ENCODE results near the gene NCAM1.

NCAM1 gene

DNA sequence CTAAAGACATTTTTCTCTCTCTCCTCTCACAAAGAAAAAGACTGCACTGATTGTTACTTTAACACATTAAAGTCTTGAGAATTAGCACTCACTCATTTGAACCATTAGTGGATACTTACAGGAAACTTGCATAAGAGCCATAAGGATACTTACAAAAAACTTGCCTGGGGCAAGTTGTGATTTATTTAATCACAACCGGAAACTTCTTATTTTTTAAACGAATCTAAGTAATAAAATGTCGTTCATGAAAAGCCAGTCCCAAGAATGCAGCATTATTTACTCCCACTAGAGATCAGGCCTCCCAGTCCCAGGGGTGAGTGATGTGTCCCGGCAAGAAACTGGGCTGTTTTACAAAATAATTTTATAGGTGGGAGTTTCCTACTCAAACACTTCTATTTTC is 293.9 kb downstream of the NCAM1 start:
- DNase-seq (ENCODE audit: low read depth): no peak
- no peak overlapping the region for H3K4me3 ChIP-seq (ENCODE audit: low read length)
- TF ChIP-seq, protein P1, sequence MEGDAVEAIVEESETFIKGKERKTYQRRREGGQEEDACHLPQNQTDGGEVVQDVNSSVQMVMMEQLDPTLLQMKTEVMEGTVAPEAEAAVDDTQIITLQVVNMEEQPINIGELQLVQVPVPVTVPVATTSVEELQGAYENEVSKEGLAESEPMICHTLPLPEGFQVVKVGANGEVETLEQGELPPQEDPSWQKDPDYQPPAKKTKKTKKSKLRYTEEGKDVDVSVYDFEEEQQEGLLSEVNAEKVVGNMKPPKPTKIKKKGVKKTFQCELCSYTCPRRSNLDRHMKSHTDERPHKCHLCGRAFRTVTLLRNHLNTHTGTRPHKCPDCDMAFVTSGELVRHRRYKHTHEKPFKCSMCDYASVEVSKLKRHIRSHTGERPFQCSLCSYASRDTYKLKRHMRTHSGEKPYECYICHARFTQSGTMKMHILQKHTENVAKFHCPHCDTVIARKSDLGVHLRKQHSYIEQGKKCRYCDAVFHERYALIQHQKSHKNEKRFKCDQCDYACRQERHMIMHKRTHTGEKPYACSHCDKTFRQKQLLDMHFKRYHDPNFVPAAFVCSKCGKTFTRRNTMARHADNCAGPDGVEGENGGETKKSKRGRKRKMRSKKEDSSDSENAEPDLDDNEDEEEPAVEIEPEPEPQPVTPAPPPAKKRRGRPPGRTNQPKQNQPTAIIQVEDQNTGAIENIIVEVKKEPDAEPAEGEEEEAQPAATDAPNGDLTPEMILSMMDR (conservative IDR thresholded peaks at IDR 0.05; ENCODE audit: low read length): no peak

DNA sequence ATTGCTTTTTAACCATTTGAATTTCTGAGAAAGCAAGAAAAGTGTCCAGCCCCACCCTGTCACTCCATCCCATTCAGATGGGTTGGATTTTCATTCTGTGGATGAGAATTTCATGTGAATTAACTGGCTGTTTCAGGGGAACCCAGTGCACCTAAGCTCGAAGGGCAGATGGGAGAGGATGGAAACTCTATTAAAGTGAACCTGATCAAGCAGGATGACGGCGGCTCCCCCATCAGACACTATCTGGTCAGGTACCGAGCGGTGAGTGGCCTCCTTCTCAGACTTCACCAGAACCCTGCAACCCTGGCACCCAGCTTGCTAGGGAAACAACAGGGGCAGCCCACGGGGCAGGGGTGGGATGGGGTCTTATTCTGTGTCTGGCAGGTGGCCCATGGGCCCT is 294.5 kb downstream of the NCAM1 start:
- TF ChIP-seq, protein P1 (conservative IDR thresholded peaks at IDR 0.05; ENCODE audit: low read length): no peak
- no peak for DNase-seq (ENCODE audit: low read depth)
- H3K4me3 ChIP-seq (ENCODE audit: low read length): no peak overlapping the region

DNA sequence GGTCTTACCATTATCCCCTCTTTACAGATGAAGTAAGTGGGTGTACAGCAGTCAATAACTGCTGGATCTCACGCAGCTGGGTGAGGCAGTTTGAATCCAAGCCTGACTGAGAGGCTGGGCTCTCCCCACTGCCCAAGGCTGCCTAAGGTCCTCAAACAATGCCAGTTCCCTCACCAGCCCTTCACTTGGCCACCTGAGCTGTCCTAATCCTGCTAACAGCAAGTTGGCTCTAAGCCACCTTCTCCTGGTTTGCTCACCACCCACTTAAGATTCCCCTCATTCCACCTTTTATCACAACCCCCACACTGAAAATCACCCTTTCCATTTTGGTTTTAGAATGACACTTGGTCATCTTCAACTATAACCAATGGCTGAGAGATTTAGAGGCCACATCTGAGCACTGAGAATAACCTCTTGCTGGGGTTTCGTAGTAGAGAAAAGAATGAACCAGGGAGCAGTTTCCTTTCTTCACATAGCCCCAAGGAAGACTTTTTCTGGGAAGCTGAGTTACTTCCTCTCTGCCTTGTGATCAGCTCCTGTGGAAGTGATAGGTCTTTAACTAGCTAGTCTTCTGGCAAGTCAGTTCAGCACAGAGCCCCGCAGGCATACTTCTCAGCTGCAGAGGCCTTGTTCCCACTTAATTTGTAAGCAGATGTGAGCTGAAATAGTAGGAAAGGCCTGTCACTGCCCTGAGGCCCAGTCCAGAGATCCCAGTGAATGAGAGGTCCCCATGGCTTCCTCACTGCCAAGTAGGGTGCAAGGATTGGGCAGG is 295.4 kb downstream of the NCAM1 start:
- DNase-seq (ENCODE audit: low read depth): no peak
- TF ChIP-seq, protein P1 (conservative IDR thresholded peaks at IDR 0.05; ENCODE audit: low read length): no peak
- no peak overlapping the region for H3K4me3 ChIP-seq (ENCODE audit: low read length)

DNA sequence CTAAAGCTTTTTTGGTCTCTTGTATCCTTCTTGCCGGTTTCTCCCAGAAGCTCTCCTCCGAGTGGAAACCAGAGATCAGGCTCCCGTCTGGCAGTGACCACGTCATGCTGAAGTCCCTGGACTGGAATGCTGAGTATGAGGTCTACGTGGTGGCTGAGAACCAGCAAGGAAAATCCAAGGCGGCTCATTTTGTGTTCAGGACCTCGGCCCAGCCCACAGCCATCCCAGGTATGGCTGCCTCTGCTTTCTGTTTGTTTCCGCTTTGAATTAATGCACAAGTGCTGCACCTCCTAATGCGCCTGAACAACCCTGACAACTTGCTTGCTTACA is 298.8 kb downstream of the NCAM1 start:
- DNase-seq (ENCODE audit: low read depth): no peak
- H3K4me3 ChIP-seq (ENCODE audit: low read length): no peak overlapping the region
- TF ChIP-seq, protein P1 (conservative IDR thresholded peaks at IDR 0.05; ENCODE audit: low read length): no peak

DNA sequence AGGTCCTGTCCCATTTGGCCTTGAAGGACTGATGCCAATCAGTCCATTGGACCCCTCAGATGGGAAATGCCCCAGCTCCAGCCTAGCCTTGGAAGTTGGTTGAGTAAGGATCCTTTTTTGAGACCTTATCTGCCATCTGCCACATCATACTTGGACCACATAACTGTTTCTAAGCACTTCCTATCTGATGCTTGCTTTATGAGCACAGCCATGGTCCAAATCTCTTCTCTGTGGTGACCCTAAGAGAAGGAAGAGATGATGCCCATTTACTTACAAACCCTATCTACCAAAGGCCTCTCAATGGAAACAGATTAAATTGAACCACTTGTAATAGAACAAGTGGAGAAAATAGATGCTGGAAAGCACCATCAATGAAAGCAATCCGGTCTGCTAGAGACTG is 299.3 kb downstream of the NCAM1 start:
- TF ChIP-seq, protein P1 (conservative IDR thresholded peaks at IDR 0.05; ENCODE audit: low read length): no peak
- no peak overlapping the region for H3K4me3 ChIP-seq (ENCODE audit: low read length)

DNA sequence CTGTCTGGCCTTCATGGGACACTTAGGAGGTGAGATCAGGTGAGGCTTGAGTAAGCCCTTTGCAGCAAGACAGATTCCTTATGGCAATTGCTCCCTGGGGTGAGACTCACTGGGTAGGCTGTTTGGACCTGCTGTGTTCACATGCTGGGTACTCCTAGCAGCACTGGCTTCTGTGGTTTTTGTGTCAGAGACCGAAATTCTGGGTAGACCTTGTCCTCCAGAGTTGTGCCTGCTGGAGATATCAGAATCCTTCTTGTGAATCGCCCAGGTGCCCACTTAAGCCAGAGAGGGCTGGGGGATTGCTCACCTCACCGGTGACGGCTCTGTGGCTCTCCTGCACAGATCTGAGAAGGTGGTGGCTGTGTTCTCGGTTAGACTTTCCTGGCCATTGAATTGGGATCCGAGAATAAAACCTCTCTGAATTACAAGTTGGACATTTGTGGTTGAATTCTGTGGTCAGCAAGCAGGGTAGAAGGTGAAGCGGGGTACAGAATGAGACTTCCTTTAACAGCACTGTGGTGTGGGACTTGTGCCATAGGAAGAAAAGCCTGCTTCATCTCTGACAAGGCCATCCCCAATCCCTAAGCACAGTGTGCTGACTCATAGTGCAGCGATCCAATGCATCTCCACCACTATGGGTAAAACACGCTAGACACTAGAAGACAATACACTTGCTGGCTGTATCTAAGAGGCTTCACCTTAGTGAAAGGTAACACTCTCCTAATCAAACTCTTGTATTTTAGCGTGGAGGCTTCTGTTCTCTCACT is 300.7 kb downstream of the NCAM1 start:
- no peak overlapping the region for H3K4me3 ChIP-seq (ENCODE audit: low read length)
- peak; percentile 50 for DNase-seq (ENCODE audit: low read depth)
- TF ChIP-seq, protein P1 (conservative IDR thresholded peaks at IDR 0.05; ENCODE audit: low read length): no peak

More for the DNA sequence above, 299.3 kb downstream of the NCAM1 start:
- DNase-seq (ENCODE audit: low read depth): no peak

DNA sequence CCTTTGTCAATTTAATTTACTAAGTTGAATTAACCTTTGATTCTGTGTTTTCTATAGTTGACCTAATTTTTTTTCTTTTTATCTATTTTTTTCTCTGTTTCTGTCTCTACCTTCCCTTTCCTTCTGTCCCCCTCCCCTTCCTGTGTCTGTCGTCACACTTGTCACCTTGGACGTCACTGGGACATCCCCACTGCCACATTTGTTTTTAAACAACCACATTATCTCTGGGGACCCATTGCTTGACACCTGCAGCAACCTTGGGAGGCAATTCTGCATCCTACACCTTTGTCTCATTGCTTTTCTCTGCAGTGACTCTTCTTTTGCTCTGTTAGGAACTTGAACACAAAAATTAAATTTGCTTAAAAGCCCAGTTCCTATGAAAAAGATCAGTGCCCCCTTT is 301.4 kb downstream of the NCAM1 start:
- no peak overlapping the region for H3K4me3 ChIP-seq (ENCODE audit: low read length)
- TF ChIP-seq, protein P1 (conservative IDR thresholded peaks at IDR 0.05; ENCODE audit: low read length): no peak
- no peak for DNase-seq (ENCODE audit: low read depth)
